Thyroid gland (tissue), 4 donors: ENCODE measurements around the gene AGBL4. TPM values are rescaled to one million over a fixed set of nuclear protein-coding genes. Genes with fewer than 3 reads are reported as not detected.
"Not testable (repeated sequence)": the region's sequence is repeated elsewhere in the genome, so short reads cannot be mapped to it uniquely, and the experiment has no call there.

Experiments used
- DNase-seq, 2 donors: peaks; one replicate each; pipeline ENCODE4 v3.0.0-alpha.2; 2019
- H3K27ac ChIP-seq, 3 donors: fragments of 200-600 bp; sonication (generic); 1 replicate in 2 of 3; 2 replicates in 1 of 3; pipeline ENCODE4 v1.5.1; 2016 to 2019; ENCODE audit warnings: mild to moderate bottlenecking in 1 of 3, moderate library complexity in 1 of 3
- H3K27me3 ChIP-seq: fragments of 200-600 bp; sonication (generic); one replicate; pipeline ENCODE4 v1.5.1; 2019
- H3K36me3 ChIP-seq, 2 donors: fragments of 200-600 bp; sonication (generic); one replicate each; pipeline ENCODE4 v1.5.1; 2016 to 2019
- H3K4me1 ChIP-seq, 2 donors: fragments of 200-600 bp; sonication (generic); one replicate each; pipeline ENCODE4 v1.5.1; 2017 to 2019
- H3K4me3 ChIP-seq, 3 donors: fragments of 200-600 bp; sonication (generic); replicated peaks in 1 of 3; 1 replicate in 2 of 3; 2 replicates in 1 of 3; pipeline ENCODE4 v1.5.1; 2016; ENCODE audit warnings: mild to moderate bottlenecking in 1 of 3
- H3K9me3 ChIP-seq: fragments of 200-600 bp; sonication (generic); one replicate; pipeline ENCODE4 v1.5.1; 2017
- CTCF ChIP-seq, 6 experiments: fragments of 200-600 bp in 3 of 6; fragments of 450-650 bp in 3 of 6; sonication (generic) in 3 of 6; IDR thresholded peaks; one replicate each; pipeline ENCODE4 v1.5.1; 2016 to 2019; ENCODE audit warnings: antibody characterized with exemption in 6 of 6, mild to moderate bottlenecking in 2 of 6, inconsistent platforms in 1 of 6, moderate library complexity in 1 of 6
- POLR2A ChIP-seq, 2 donors: fragments of 450-650 bp; IDR thresholded peaks; one replicate each; pipeline ENCODE4 v1.6.1; 2017; ENCODE audit warnings: antibody characterized with exemption in 2 of 2, mild to moderate bottlenecking in 2 of 2, moderate library complexity in 1 of 2
- WGBS, 2 donors: methylation state at CpG; one replicate each; pipeline ENCODE4 v1.1.5; 2017; 5-methylcytosine and 5-hydroxymethylcytosine counted together
- intact Hi-C: fragments of 100-400 bp; cut with DNase I; formaldehyde crosslinking; loops from one replicate; pipeline ENCODE4 v1.15.1; 2023
- total RNA-seq, 4 donors: library from RNA; depleted of rRNA; stranded (reverse); fragments of >200 nt; gene quantifications; one replicate each; pipeline ENCODE4 v1.2.3, GENCODE V29; 2016

Gene AGBL4
- total RNA-seq, 4 donors from 2014 or later, result 2.1 to 6.0 (median 4.8) TPM

GRCh38 chr1:49036700-49037099 lies 987.1 kb downstream of the AGBL4 start:
- Histone ChIP-seq H3K27me3 (no peaks in the 10 kb centered on the region), H3K4me3 (no peak overlapping the region), H3K27ac (no peak overlapping the region), H3K4me1 (no peaks in the 10 kb centered on the region), H3K9me3 (no peaks in the 10 kb centered on the region), H3K36me3 (no peaks in the 10 kb centered on the region)
- TF ChIP-seq POLR2A (IDR thresholded peaks at IDR 0.05), result no peak
- TF ChIP-seq CTCF (IDR thresholded peaks at IDR 0.05), result no peak
- DNase-seq, result no peak
- intact Hi-C loops, result no loop called here
- 69 to 78% methylated on average over 4 of the region's 4 CpGs for WGBS, 2 donors

GRCh38 chr1:49028396-49028795 lies 995.4 kb downstream of the AGBL4 start:
- Histone ChIP-seq H3K36me3 (no peaks in the 10 kb centered on the region), H3K4me3 (no peak overlapping the region), H3K27me3 (no peaks in the 10 kb centered on the region), H3K9me3 (no peaks in the 10 kb centered on the region), H3K27ac (no peak overlapping the region), H3K4me1 (no peaks in the 10 kb centered on the region)
- DNase-seq, result no peak
- TF ChIP-seq POLR2A (IDR thresholded peaks at IDR 0.05) (no peak), CTCF (IDR thresholded peaks at IDR 0.05) (no peak)
- WGBS, 2 donors, result 94 to 95% methylated on average over 1 of the region's 1 CpG
- intact Hi-C loops, result no loop called here

GRCh38 chr1:49026230-49026811 lies 997.4 kb downstream of the AGBL4 start:
- Histone ChIP-seq H3K9me3 (no peaks in the 10 kb centered on the region), H3K4me1 (no peaks in the 10 kb centered on the region), H3K27ac (no peak overlapping the region), H3K4me3 (no peak overlapping the region), H3K27me3 (no peaks in the 10 kb centered on the region), H3K36me3 (no peaks in the 10 kb centered on the region)
- no peak for DNase-seq
- WGBS, 2 donors, result 65 to 81% methylated on average over 1 of the region's 1 CpG
- intact Hi-C loops, result no loop called here
- no peak for TF ChIP-seq POLR2A (IDR thresholded peaks at IDR 0.05)
- TF ChIP-seq CTCF (IDR thresholded peaks at IDR 0.05), result no peak

GRCh38 chr1:49016030-49016977 lies 1007.5 kb downstream of the AGBL4 start:
- H3K4me3 ChIP-seq, result no peak overlapping the region
- H3K27me3 ChIP-seq, result no peaks in the 10 kb centered on the region
- H3K4me1 ChIP-seq, result no peaks in the 10 kb centered on the region
- TF ChIP-seq CTCF (IDR thresholded peaks at IDR 0.05) (no peak), POLR2A (IDR thresholded peaks at IDR 0.05) (no peak)
- H3K9me3 ChIP-seq, result no peaks in the 10 kb centered on the region
- DNase-seq, result no peak
- H3K27ac ChIP-seq, result no peak overlapping the region
- intact Hi-C loops, result no loop called here
- WGBS, 2 donors, result 67 to 70% methylated on average over 5 of the region's 5 CpGs
- no peaks in the 10 kb centered on the region for H3K36me3 ChIP-seq

GRCh38 chr1:49013079-49013478 lies 1010.7 kb downstream of the AGBL4 start:
- no peak overlapping the region for H3K4me3 ChIP-seq
- intact Hi-C loops, result no loop called here
- TF ChIP-seq POLR2A (IDR thresholded peaks at IDR 0.05), result no peak
- no peak for TF ChIP-seq CTCF (IDR thresholded peaks at IDR 0.05)
- no peak for DNase-seq
- no peaks in the 10 kb centered on the region for H3K4me1 ChIP-seq
- H3K27me3 ChIP-seq, result no peaks in the 10 kb centered on the region
- H3K36me3 ChIP-seq, result no peaks in the 10 kb centered on the region
- no peaks in the 10 kb centered on the region for H3K9me3 ChIP-seq
- no peak overlapping the region for H3K27ac ChIP-seq

GRCh38 chr1:49002981-49003380 lies 1020.8 kb downstream of the AGBL4 start:
- WGBS, 2 donors, result 92 to 93% methylated on average over 10 of the region's 10 CpGs
- H3K4me1 ChIP-seq, H3K4me3 ChIP-seq, H3K9me3 ChIP-seq, H3K27ac ChIP-seq, DNase-seq, H3K36me3 ChIP-seq, H3K27me3 ChIP-seq, intact Hi-C loops: not testable (repeated sequence)
